Cardiac fibroblast (primary cell): ENCODE data around the gene OR12D1.

Experiments used
- DNase-seq, 2 donors: peaks; one replicate each; pipeline versions ENCODE4 v3.0.0 to v3.0.0-alpha.2; 2010; ENCODE audit warnings: low read depth in 2 of 2
- H3K4me3 ChIP-seq, 2 donors: replicated peaks in 1 of 2; 1 replicate in 1 of 2; 2 replicates in 1 of 2; pipeline ENCODE4 v1.5.1; 2011; ENCODE audit warnings: low read depth in 2 of 2, low read length in 2 of 2, mild to moderate bottlenecking in 2 of 2, moderate library complexity in 1 of 2
- CTCF ChIP-seq: IDR thresholded peaks from one replicate; pipeline ENCODE4 v1.5.1; 2011; ENCODE audit warnings: low read depth, mild to moderate bottlenecking, low read length, inconsistent platforms

OR12D1 gene

GRCh38 chr6:29465279-29465678 lies 50.6 kb downstream of the OR12D1 start:
- no peak overlapping the region for H3K4me3 ChIP-seq
- TF ChIP-seq CTCF = no peak
- no peak for DNase-seq

- DNase-seq = no peak
- TF ChIP-seq CTCF = no peak
Measured at GRCh38 chr6:29465801-29466200, 51.1 kb downstream of the OR12D1 start.

GRCh38 chr6:29466241-29466640 lies 51.5 kb downstream of the OR12D1 start:
- no peak for DNase-seq
- no peak overlapping the region for H3K4me3 ChIP-seq
- no peak for TF ChIP-seq CTCF

More at GRCh38 chr6:29465801-29466200, 51.1 kb downstream of the OR12D1 start:
- no peak overlapping the region for H3K4me3 ChIP-seq
